ENCODE data around the gene TMEM11. TPM values are rescaled to one million over a fixed set of nuclear protein-coding genes. Genes with fewer than 3 reads are reported as not detected.

TMEM11 gene, protein sequence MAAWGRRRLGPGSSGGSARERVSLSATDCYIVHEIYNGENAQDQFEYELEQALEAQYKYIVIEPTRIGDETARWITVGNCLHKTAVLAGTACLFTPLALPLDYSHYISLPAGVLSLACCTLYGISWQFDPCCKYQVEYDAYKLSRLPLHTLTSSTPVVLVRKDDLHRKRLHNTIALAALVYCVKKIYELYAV
- total RNA-seq: 24.2 TPM
- long read RNA-seq, transcript TMEM11-202 (3 exons, 1,246 nt): minor isoform, 16 of 42 reads
- long read RNA-seq, transcript TMEM11-201 (2 exons, 2,095 nt): major isoform, 23 of 42 reads
- long read RNA-seq, partial matches to known transcripts: 1 of 42 reads
- long read RNA-seq, other reads (novel, unspliced or antisense): 1 of 42 reads

DNA sequence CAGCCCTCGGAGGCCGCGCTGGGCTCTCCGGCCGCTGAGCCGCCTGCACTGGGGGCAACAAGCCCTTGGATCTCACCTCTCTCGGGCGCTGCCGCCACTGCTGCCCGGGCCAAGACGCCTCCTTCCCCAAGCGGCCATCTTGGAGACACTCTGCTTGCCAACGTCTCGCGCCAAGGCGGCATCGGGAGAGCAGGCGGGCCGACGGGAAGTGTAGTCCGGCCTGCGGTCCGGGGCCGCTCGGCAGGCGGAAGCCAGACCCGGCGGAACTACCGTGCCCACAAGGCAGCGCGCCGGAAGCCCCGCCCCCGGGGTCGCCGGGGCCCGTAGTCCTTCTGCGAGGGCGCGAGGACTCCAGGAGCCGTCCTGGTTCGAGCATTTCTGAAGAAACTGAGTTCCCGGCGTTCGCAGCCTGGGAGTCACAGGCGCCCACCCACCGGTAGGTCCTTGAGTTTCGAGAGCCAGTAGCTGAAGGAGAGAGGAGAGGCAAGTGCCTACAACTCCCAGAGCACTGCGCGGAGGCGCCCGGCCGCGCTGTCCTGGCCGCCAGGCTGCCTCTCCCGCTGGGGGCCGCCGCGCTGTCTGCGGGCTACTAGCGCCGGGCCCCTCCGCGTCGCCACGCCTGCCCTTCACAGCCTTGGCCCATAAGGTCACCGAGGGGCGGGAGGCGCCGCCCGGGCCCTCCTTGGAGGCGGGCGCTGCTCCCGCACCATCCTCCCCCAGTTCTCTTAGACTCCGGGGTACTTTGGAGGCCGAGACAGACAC is at the start of gene TMEM11:
TMEM11 (minus strand) TSS at position 147 of the 762 bp plus-strand sequence; CDS start at position 138, 9 bp downstream.
- H3K4me3 ChIP-seq: peak within 1 kb of the TSS; percentile 92
- ATAC-seq (peak; percentile 94), DNase-seq (peak; percentile 99)
- peaks cover 17% of the 10 kb centered on the region for H3K36me3 ChIP-seq
- no peaks in the 10 kb centered on the region for H3K9me3 ChIP-seq
- TF ChIP-seq, protein P1, sequence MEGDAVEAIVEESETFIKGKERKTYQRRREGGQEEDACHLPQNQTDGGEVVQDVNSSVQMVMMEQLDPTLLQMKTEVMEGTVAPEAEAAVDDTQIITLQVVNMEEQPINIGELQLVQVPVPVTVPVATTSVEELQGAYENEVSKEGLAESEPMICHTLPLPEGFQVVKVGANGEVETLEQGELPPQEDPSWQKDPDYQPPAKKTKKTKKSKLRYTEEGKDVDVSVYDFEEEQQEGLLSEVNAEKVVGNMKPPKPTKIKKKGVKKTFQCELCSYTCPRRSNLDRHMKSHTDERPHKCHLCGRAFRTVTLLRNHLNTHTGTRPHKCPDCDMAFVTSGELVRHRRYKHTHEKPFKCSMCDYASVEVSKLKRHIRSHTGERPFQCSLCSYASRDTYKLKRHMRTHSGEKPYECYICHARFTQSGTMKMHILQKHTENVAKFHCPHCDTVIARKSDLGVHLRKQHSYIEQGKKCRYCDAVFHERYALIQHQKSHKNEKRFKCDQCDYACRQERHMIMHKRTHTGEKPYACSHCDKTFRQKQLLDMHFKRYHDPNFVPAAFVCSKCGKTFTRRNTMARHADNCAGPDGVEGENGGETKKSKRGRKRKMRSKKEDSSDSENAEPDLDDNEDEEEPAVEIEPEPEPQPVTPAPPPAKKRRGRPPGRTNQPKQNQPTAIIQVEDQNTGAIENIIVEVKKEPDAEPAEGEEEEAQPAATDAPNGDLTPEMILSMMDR (IDR thresholded peaks at IDR 0.05): no peak
- H3K27ac ChIP-seq: peak within 1 kb of the TSS; percentile 94
- H3K4me1 ChIP-seq: peaks cover 48% of the 10 kb centered on the region
- H3K27me3 ChIP-seq: no peaks in the 10 kb centered on the region
- intact Hi-C loops (cut with DNase I): no loop called here

DNA sequence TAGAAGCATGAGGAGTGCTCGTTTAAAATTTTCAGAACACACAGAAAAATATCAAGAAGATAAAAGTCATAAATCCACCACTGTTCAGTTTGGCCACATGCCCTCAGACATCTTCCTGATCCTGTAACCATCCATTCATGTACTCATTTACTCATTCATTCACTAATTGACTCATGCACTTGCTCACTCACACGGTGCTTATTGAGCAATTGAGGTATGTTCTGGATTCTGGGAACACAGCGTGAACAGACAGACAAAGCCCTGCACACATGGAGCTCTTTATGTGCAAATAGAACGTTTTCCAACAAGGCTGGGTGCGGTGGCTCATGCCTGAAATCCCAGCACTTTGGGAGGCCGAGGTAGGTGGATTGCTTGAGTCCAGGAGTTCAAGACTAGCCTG is 49.4 kb upstream of the TMEM11 start:
- TF ChIP-seq, protein P1 (IDR thresholded peaks at IDR 0.05): no peak
- Histone ChIP-seq H3K27ac (no peak overlapping the region), H3K27me3 (no peaks in the 10 kb centered on the region), H3K4me3 (no peak overlapping the region), H3K36me3 (no peaks in the 10 kb centered on the region), H3K9me3 (no peaks in the 10 kb centered on the region), H3K4me1 (no peaks in the 10 kb centered on the region)
- DNase-seq (no peak), ATAC-seq (no peak)
- intact Hi-C loops (cut with DNase I): no loop called here

DNA sequence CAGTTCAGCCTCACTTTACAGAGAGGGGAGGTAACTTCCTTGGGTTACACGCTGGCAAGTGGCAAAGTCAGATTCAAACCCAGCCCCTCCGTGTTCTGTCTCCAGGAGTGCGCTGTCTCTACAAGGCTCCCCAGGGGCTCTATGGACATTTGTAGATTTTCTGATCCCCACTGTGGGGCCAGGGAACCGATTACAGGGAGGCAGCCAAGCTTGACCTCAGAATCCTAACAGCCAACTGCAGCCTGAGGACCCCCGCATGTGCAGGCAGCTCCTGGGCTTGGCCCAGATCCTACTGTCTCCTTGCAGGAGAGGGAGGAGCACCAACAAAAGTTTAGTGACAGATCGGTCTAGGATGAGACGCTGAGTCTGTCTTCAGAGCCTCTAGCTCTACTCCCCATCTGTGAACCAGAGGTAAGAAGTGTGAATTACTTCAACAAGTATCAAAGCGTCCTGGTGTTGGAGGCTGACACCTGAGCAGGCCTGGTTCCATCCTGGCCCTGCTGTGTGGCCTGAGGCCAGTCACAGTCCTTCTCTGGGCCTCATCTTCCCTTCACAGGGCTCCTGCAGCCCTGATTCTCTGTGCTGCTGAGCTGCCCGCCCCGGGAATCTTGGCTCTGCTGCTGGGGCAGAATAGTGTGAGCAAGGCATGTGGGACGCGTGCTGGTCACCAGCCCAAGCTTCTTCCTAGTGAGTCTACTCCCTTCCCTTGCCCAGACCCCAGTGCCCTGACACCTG is 48.5 kb upstream of the TMEM11 start:
- Histone ChIP-seq H3K36me3 (no peaks in the 10 kb centered on the region), H3K27ac (no peak overlapping the region), H3K9me3 (no peaks in the 10 kb centered on the region), H3K27me3 (no peaks in the 10 kb centered on the region), H3K4me3 (no peak overlapping the region), H3K4me1 (no peaks in the 10 kb centered on the region)
- TF ChIP-seq, protein P1 (IDR thresholded peaks at IDR 0.05): no peak
- DNase-seq: no peak
- ATAC-seq: no peak
- intact Hi-C loops (cut with DNase I): no loop called here

DNA sequence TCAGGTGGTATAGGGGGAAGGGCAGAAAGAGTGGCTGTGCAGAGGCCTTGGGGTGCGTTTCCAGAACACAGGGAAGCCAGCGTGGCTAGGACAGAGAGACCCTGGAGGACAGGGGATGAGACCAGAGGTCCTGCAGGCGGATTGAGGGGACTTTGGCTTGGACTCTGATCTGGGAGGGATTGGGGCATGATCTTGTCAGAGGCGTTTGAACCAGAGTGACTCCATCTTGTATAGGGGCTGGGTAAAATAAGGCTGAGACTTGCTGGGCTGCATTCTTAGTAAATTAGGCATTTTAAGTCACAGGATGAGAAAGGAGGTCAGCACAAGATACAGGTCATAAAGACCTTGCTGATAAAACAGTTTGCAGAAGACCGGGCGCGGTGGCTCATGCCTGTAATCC is 44.6 kb upstream of the TMEM11 start:
- TF ChIP-seq, protein P1 (IDR thresholded peaks at IDR 0.05): no peak
- DNase-seq (no peak), ATAC-seq (no peak)
- intact Hi-C loops (cut with DNase I): no loop called here
- H3K36me3 ChIP-seq: no peaks in the 10 kb centered on the region
- peaks cover 8% of the 10 kb centered on the region for H3K4me1 ChIP-seq
- H3K9me3 ChIP-seq: no peaks in the 10 kb centered on the region
- no peak overlapping the region for H3K27ac ChIP-seq
- no peak overlapping the region for H3K4me3 ChIP-seq
- H3K27me3 ChIP-seq: no peaks in the 10 kb centered on the region

DNA sequence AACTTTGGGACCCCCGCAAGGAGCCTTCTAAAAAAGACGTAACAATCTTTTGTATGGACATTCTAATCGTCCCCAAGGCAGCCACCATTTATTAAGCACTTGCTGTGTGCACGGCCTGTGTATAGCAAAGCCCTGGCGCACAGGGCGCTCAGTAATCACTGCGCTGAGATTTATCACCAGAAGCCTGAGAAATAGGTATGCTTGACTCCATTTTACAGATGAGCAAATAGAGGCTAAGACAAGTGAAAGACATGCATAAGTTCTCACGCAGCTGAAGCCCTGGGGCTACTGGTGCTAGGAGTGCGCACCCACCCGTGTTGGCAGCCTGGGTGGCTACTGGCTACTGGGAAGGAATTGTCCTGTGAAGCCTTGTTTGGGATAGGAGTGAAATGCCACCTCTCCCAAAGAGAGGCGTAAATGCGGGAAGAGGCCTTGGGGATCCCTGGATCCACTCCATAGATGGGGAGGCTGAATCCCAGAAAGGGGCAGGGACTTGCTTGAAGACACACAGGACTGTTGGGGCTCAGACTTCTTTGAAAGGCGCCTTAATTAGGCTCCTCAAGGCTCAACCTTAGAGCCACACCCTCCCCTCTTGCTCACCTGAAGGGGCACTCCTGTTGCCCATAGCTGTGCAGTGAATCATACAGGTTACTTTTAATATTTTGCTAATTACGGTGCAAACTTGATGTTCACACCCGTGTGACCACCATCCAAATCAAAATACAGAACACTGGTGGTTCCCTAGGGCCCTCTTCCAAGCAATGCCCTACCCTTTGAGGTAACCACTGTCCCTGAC is 39.9 kb upstream of the TMEM11 start:
- ATAC-seq (peak; percentile 32), DNase-seq (no peak)
- no peaks in the 10 kb centered on the region for H3K27me3 ChIP-seq
- H3K27ac ChIP-seq: peak overlapping the region; percentile 76
- no peaks in the 10 kb centered on the region for H3K36me3 ChIP-seq
- H3K9me3 ChIP-seq: no peaks in the 10 kb centered on the region
- intact Hi-C loops (cut with DNase I): no loop called here
- peak overlapping the region; percentile 67 for H3K4me3 ChIP-seq
- H3K4me1 ChIP-seq: peaks cover 30% of the 10 kb centered on the region
- TF ChIP-seq, protein P1 (IDR thresholded peaks at IDR 0.05): no peak
